HL-60/S4 treated with retinoic acid at 250 ng/mL for 4 days and 3 days (cell line): ENCODE measurements around the gene LSMEM2.
"Not testable (repeated sequence)": the region's sequence is repeated elsewhere in the genome, so short reads cannot be mapped to it uniquely, and the experiment has no call there.

Experiments
- in situ Hi-C: fragments of 300-500 bp; cut with MboI; formaldehyde crosslinking; loops from 2 replicates; pipeline ENCODE4 v1.7.0; 2022; ENCODE audit warnings: low sequenced_read_pairs

The LSMEM2 gene

DNA sequence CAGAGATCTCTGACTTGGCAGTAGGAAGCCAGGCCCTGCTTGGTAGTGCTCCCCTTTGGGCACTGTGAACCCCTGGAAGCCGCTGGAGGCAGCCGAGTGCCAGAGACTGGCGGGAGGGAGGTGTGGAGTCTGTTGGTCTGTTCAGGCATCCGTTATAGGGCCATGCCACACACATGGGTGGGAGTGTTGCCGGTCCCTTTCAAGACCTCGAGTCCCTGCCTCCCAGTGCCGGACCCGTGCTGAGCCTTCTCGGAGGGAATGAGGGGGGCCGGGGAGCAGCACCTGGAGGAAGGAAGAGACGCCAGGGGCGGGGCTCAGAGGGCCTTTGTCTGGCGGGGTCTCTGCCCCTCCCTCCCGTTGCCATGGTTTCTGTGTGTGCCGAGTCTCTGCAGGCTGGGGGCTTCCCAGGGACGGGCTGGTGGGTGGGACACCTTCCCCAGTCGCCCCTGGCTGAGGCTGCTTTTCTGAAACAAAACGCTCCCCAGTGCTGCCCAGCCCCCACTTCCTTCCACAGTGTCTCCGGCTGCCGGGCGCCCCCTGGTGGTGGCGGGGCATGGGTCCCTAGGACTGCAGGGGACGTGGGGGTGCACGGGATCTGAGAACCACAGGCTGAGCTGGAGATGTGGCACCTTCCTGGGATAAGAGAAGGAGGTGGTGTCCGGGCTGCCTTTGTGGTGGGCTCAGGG, 32.9 kb upstream of the LSMEM2 start:
- in situ Hi-C loops = no loop called here

DNA sequence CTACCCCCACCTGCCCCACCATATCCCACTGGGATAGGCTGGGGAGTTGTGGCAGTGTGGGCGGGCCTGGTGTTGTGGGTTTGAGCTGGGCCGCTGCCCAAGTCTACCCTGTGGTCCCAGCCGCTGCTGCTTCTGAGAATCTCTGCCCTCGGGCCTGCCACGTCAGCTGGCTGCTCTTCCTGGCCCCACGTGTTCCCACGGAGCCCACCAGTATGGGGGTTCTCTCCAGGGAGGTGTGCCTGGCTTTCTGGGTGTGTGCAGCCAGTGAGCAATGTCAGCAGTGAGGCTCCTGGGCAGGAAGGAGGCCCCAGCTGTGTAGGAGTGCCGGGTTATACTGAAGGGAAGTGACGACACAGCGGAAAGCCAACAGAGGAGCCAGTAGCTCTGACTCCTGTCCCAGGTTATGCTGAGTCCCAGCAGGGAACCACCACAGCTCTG, 32.4 kb upstream of the LSMEM2 start:
- in situ Hi-C loops = no loop called here

DNA sequence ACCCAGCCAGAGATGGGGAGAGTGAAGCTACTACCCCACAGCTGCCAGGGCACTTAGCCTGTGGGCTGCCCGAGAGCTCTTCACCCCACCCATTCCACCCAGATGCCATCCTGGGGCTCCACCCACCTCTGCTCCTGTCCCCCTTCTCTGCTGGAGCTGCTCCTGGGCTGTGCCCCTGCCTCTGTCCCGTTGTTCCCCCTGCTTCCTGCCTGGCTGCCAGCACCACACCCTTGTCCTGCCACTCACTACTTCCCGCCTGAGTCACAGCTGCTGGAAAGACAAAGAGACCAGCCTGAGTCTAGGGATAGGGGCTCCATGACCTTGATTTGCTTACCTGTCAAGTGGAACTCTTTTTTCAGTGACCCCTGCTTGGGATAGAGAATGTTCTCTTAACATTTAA, 30.5 kb upstream of the LSMEM2 start:
- in situ Hi-C loops = no loop called here

- in situ Hi-C loops = no loop called here
Measured at GRCh38 chr3:50249457-50249856, 29.4 kb upstream of the LSMEM2 start.

DNA sequence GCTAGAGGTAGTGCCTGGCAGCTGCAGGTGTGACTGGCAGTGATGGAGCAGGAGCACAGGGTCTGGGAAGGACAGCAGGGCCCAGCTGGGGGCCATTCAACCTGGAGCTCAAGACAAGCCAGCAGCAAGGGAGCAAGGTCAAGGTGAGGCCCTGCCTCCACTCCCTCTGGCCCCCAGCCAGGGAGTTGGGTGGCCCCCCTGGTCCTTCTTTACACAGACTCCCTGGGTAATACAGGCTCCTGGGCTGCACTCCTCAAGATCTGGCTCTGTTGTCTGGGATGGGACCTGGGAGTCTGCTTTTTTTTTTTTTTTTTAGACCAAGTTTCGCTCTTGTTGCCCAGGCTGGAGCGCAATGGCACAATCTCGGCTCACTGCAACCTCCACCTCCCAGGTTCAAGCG, 28.4 kb upstream of the LSMEM2 start:
- in situ Hi-C loops = no loop called here

- in situ Hi-C loops = no loop called here
Measured at GRCh38 chr3:50251220-50251619, 27.7 kb upstream of the LSMEM2 start.

DNA sequence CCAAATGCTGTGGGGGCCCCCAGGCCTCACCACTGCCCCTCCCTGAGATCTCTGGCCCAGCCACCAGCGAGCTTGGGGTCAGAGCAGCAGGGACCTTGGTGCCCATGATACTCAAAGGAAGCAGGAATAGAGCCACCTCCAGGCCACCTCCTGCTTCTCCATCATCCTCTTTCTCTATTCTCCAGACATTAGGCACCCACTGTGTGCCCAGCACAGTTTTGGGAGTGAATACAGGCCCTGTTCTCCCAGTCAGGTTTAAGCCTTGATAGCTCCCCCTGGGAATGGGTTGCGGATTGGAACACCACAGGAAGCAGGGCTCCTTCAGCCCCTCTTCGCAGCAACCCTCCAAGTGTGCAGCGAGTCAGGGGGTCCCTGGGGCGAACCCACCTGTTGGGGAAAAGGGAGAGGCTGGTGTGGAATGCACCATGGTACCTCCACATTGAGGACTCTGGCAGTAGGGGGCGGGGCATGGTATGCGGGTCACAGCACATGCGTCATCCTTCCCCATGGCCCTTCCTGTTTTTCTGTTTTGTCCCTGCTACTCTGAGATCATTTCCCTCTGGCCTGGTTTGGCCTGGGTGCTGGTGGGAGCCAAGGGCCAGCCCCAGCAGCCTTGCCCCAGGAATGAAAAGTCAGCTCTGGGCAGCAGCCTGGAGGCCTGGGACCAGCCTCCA, 24.2 kb upstream of the LSMEM2 start:
- in situ Hi-C loops = no loop called here

DNA sequence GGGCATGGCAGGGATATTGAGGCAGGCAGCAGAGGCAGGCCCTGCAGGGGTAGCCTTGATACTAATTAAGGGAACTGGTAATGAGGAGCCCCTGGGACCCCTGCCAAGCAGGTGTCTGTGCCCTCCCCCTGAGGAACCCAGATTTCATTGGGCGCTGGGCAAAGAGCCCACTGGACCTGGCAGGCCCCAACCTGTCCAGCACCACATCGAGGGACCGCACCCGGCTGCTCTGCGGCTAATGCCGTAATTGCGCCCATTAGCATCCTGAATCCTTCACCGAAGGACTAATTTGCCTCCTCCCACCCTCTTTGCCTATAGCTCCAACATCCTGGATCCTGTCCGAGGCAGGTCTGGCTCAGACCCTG, 23.7 kb upstream of the LSMEM2 start:
- in situ Hi-C loops = no loop called here

GRCh38 chr3:50256978-50257890, 21.7 kb upstream of the LSMEM2 start:
- in situ Hi-C loops = no loop called here

DNA sequence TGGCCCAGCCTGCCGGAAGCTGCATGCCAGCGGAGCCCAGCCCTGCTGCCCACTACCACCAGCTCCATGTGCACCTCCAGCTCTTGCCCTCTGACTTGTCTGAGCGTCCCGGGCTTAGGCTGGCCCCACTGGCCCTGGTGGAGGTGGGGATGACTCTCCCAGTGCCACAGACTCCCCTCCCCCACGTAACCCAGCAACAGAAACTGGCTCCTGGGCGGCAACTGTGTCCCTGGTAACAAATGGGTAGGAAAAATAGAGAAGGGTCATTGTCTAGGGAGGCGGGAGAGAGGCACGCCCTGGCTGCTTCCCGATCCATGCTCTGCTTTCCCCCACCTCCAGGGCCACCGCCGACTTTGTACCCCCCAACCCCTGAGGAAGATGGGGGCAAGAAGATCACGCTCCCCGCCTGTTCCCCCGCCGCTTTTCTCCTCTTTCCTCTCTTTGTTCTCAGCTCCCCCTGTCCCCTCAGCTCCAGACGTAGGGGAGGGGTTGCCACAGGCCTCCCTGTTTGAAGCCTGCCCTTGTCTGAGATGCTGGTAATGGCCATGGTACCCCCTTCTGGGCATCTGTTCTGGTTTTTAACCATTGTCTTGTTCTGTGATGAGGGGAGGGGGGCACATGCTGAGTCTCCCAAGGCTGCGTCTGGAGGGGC, 20.7 kb upstream of the LSMEM2 start:
- in situ Hi-C loops = no loop called here

- in situ Hi-C loops = no loop called here
Measured at GRCh38 chr3:50258979-50259378, 19.9 kb upstream of the LSMEM2 start.

DNA sequence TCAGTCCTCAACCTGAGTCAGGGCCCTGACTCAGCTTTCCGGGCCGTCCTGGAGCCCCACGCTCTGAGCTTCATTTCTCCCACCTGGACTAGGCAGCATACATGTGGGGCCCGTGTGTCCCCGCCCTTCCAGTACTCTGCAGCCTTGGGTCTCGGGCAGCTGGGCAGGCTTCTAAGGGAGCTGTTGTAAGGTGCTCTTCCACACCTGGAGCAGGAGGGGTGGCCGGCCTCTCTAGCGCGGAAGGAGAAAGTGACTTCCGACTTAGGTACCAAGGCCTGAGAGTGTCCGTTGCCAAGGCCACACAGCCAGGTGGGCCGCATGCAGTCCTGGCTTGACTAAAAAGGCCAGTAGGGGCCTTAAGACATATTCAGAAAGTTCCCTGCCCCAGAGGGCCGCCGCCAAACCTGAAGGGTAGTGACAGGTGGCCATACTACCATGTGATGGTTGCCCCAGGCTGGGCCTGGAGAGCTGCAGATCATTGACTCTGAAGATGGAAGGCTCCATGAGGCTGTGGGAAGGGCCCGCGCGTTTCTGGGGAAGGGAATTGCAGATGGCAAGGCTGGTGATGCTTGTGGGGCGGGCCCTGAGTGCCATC, 19.4 kb upstream of the LSMEM2 start:
- in situ Hi-C loops = no loop called here

DNA sequence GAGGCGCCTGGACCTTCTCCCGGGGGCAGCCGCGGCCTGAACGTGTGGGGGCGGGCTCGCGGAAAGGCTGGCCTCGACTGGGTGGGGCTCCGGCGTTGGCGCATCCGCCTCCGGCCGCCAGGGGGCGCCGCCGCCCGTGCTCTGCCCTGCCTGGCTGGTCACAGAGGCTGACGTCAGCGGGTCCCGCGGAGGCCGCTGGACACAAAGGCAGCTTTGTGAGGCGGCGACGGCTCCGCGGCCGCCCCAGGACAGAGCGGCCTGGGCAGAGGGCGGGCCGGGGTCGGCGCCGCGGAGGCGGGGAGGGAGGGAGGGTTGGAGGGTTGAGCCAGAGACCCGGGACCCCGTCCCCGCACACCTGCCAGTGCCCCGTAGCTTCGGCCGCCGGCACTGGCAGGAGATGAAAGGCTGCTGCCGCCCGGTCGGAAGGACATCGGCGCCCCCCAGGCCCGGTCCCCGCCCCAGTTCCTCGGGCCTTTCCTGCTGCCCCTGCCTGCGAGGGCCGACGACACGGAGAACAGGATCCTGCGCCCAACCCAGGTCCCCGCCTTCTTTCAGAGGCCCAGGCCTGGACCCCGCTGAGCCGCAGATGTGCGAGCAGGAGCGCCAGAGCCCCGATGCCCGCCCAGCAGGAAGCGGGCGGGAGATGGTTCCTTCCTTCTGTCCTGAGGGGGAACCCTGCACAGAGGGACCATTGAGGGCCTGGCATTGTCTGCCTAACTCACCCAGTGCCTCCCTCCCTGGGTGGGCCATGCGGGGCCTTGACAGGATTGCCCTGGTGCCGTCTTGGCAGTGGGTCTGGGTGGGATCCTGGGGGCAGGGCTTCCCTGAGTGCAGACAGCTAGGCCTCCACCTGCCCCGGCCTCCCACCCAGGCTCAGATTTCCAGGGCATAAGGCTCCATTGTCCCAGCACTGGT, 18.6 kb upstream of the LSMEM2 start:
- in situ Hi-C loops = no loop called here

DNA sequence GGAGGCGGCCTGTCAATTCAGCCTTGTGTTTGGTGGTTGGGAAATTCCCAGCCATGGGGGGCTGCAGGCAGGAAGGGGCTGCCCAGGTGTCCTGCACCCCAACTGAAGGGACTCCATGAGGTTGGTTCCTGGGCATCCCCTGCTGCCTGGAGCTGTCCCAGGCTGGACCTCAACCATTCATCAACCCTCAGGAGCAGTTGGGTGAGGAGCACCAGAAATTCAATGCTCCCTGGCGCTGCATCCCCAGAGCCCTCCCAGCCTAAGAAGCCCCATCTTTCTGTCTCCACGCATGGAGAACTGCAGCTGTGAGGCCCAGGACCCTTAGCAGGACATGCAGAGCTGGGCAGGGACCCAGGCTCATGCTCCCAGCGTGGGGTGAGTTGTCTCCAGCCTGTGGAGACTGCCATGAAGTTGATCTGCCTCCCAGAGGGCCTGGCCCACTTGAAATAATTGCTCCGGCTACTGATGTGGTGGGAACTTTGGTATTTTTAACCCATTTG, 17.9 kb upstream of the LSMEM2 start:
- in situ Hi-C loops = no loop called here

DNA sequence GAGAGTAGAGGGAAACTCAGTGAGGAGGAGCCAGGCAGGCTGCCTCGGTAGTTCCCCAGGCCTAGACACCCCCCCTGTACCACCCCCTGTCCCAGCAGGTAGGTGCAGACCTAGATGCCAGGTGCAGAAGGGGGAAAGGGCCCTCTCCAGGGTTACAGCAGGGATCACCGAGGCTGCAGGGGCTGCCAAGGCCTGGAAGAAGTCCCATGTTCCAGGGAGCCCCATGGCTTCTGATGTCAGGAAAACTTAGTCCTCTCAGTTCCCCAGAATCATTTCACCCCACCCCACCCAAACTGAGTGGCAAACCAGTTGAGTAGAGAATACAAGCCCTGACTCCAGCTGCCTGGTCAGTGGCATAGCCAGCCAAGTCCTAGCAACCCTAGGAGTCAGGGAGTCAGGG, 17.4 kb upstream of the LSMEM2 start:
- in situ Hi-C loops = no loop called here

- in situ Hi-C loops = not testable (repeated sequence)
Measured at GRCh38 chr3:50262200-50262599, 16.7 kb upstream of the LSMEM2 start.

- in situ Hi-C loops = no loop called here
Measured at GRCh38 chr3:50262778-50263177, 16.1 kb upstream of the LSMEM2 start.

DNA sequence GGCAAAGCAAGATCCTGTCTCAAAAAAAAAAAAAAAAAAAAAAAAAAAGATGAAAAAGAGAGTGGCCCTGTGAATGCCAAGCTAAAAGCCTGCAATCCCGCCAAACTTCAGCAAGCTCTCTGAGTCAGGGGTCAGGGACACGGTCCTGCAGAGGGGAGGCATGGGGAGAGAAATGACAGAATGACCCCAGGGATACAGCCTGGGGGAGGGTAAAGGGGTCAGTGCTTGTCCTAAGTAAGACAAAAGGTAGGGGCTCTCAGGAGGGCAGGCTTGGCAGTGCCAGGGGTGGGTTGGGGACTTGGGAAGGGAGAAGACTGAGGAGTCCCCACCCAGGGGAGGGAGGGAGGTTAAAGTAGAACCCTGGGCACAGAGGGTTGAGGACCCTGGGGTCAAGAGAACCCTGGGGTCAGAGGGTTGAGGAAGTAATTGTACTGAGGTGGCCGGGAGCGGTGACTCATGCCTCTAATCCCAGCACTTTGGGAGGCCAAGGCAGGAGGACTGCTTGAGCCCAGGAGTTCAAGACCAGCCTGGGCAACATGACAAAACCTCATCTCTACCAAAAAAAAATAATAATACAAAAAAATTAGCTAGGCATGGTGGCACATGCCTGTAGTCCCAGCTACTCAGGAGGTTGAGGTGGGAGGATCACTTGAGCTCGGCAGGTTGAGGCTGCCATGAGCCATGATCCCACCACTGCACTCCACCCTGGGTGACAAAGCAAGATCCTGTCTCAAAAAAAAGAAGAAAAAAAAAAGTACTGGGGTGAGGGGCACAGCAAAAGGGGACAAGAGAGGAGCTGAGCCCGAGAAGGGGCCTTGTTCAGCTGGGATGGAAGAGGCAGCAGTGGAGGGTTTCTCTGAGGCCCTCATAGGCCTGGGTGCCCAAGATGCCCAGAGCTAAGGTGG, 15.2 kb upstream of the LSMEM2 start:
- in situ Hi-C loops = no loop called here
